ENCODE measurements around the gene NELL1. TPM values are rescaled to one million over a fixed set of nuclear protein-coding genes. Genes with fewer than 3 reads are reported as not detected.

Gene NELL1
- total and polyA plus RNA-seq, 10 donors = 0.20 TPM; not detected in 9

- Histone ChIP-seq H3K4me3 (no peak overlapping the region), H3K36me3 (no peaks in the 10 kb centered on the region), H3K9me3 (no peaks in the 10 kb centered on the region), H3K4me1 (no peaks in the 10 kb centered on the region), H3K27ac (no peak overlapping the region), H3K27me3 (replicated peaks in 1 of 7) (no peaks in the 10 kb centered on the region)
- TF ChIP-seq CTCF (IDR thresholded peaks at IDR 0.05 in 8 of 11, conservative IDR thresholded peaks at IDR 0.05 in 3 of 11) (no peak), POLR2AphosphoS5 (IDR thresholded peaks at IDR 0.05) (no peak), POLR2A (IDR thresholded peaks at IDR 0.05) (no peak)
- intact Hi-C loops (cut with DNase I; ENCODE audit: low total_unique reads) = no loop called here
- peak; percentile 65 for DNase-seq
- 77 to 91% (median 87%) methylated on average over 7 to 8 of the region's 8 CpGs for WGBS, 5 donors
Measured at GRCh38 chr11:21169639-21170038, 500.3 kb downstream of the NELL1 start.

- TF ChIP-seq CTCF (IDR thresholded peaks at IDR 0.05 in 8 of 11, conservative IDR thresholded peaks at IDR 0.05 in 3 of 11) (no peak), POLR2A (IDR thresholded peaks at IDR 0.05) (no peak), POLR2AphosphoS5 (IDR thresholded peaks at IDR 0.05) (no peak)
- Histone ChIP-seq H3K4me1 (no peaks in the 10 kb centered on the region), H3K36me3 (no peaks in the 10 kb centered on the region)
Measured at GRCh38 chr11:21173476-21173875, 504.1 kb downstream of the NELL1 start.

GRCh38 chr11:21174781-21175180 lies 505.4 kb downstream of the NELL1 start:
- Histone ChIP-seq H3K9me3 (no peaks in the 10 kb centered on the region), H3K4me1 (no peaks in the 10 kb centered on the region), H3K27ac (no peak overlapping the region), H3K4me3 (no peak overlapping the region), H3K27me3 (replicated peaks in 1 of 7) (no peaks in the 10 kb centered on the region), H3K36me3 (no peaks in the 10 kb centered on the region)
- TF ChIP-seq POLR2AphosphoS5 (IDR thresholded peaks at IDR 0.05) = no peak
- no peak for TF ChIP-seq POLR2A (IDR thresholded peaks at IDR 0.05)
- no peak for TF ChIP-seq CTCF (IDR thresholded peaks at IDR 0.05 in 8 of 11, conservative IDR thresholded peaks at IDR 0.05 in 3 of 11)
- no peak for DNase-seq
- intact Hi-C loops (cut with DNase I; ENCODE audit: low total_unique reads) = no loop called here
- WGBS, 5 donors = 71 to 91% (median 87%) methylated on average over 2 of the region's 2 CpGs

More at GRCh38 chr11:21173476-21173875, 504.1 kb downstream of the NELL1 start:
- Histone ChIP-seq H3K27me3 (replicated peaks in 1 of 7) (no peaks in the 10 kb centered on the region), H3K9me3 (no peaks in the 10 kb centered on the region), H3K27ac (no peak overlapping the region), H3K4me3 (no peak overlapping the region)
- intact Hi-C loops (cut with DNase I; ENCODE audit: low total_unique reads) = no loop called here
- no peak for DNase-seq

- Histone ChIP-seq H3K36me3 (no peaks in the 10 kb centered on the region), H3K4me1 (no peaks in the 10 kb centered on the region), H3K9me3 (no peaks in the 10 kb centered on the region), H3K27ac (no peak overlapping the region), H3K4me3 (no peak overlapping the region), H3K27me3 (replicated peaks in 1 of 7) (no peaks in the 10 kb centered on the region)
- WGBS, 5 donors = 53 to 87% (median 78%) methylated on average over 2 of the region's 2 CpGs
- intact Hi-C loops (cut with DNase I; ENCODE audit: low total_unique reads) = no loop called here
- no peak for DNase-seq
- TF ChIP-seq CTCF (IDR thresholded peaks at IDR 0.05 in 8 of 11, conservative IDR thresholded peaks at IDR 0.05 in 3 of 11) (no peak), POLR2A (IDR thresholded peaks at IDR 0.05) (no peak), POLR2AphosphoS5 (IDR thresholded peaks at IDR 0.05) (no peak)
Measured at GRCh38 chr11:21177379-21177778, 508.0 kb downstream of the NELL1 start.

Measured in spleen (tissue), 11 donors.